ENCODE results near the gene PLA2R1. TPM values are rescaled to one million over a fixed set of nuclear protein-coding genes. Genes with fewer than 3 reads are reported as not detected.

The PLA2R1 gene
- total and polyA plus RNA-seq, 2 experiments from 2014 or later, result 4.9 to 9.6 TPM

DNA sequence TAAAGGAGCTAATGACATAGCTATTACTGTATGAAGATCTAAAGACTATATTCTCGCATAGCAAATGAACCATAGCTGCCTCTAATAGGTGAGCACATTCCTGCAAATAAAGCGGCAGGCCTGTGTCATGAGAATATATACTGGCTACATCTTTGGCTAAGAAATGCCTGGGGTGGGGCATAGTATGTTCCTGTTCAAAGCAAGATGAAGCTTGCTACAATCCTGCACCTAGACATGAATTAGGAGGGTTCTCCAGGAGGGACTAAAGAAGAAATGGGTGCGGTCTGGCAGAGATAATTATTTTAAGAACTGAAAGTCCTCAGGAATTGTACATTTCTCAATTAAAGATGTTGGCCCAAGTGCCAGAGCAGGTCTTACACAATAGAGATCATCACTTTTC lies 46.8 kb upstream of the PLA2R1 start:
- Histone ChIP-seq H3K9me3 (ENCODE audit: low read depth) (no peaks in the 10 kb centered on the region), H3K4me3 (no peak overlapping the region), H3K36me3 (replicated peaks; ENCODE audit: insufficient read depth, low read depth) (no peaks in the 10 kb centered on the region), H3K27ac (no peak overlapping the region), H3K4me2 (no peak overlapping the region), H3K27me3 (no peaks in the 10 kb centered on the region), H4K20me1 (ENCODE audit: insufficient read depth, poor library complexity, severe bottlenecking) (no peaks in the 10 kb centered on the region), H3K4me1 (ENCODE audit: insufficient read depth) (no peaks in the 10 kb centered on the region), H3K9me2 (replicated peaks; ENCODE audit: insufficient read depth) (no peaks in the 10 kb centered on the region), H3K79me2 (no peaks in the 10 kb centered on the region), H2AFZ (no peak overlapping the region)
- 97% methylated on average over 3 of the region's 3 CpGs for WGBS (ENCODE audit: low lambda C conversion rate, missing lambda C conversion rate)
- DNase-seq (ENCODE audit: low spot score), result no peak
- TF ChIP-seq EZH2phosphoT487 (IDR thresholded peaks at IDR 0.05; ENCODE audit: low read depth, severe bottlenecking, unreplicated experiment), result no peak
- TF ChIP-seq EZH2 (IDR thresholded peaks at IDR 0.05; ENCODE audit: borderline replicate concordance), result no peak
- TF ChIP-seq, protein P1, sequence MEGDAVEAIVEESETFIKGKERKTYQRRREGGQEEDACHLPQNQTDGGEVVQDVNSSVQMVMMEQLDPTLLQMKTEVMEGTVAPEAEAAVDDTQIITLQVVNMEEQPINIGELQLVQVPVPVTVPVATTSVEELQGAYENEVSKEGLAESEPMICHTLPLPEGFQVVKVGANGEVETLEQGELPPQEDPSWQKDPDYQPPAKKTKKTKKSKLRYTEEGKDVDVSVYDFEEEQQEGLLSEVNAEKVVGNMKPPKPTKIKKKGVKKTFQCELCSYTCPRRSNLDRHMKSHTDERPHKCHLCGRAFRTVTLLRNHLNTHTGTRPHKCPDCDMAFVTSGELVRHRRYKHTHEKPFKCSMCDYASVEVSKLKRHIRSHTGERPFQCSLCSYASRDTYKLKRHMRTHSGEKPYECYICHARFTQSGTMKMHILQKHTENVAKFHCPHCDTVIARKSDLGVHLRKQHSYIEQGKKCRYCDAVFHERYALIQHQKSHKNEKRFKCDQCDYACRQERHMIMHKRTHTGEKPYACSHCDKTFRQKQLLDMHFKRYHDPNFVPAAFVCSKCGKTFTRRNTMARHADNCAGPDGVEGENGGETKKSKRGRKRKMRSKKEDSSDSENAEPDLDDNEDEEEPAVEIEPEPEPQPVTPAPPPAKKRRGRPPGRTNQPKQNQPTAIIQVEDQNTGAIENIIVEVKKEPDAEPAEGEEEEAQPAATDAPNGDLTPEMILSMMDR (IDR thresholded peaks at IDR 0.05; ENCODE audit: poor library complexity), result no peak

DNA sequence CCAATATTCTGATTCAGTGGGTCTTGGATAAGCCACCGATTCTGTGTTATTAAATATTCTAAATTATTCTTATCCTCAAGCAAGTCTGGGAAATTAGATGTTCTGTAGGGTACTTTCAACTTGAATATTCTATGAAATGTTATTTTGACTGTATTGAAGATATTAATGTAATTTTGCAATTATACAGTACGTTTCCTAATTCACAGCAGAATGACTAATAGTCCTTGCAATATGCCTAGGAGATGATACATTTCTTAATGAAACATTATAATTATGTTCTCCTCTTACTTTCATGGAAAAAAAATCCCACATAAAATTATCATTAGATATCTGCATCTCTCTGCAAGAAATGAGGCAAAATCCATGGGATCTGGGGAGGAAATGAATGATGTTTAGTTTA lies 46.2 kb upstream of the PLA2R1 start:
- no peaks in the 10 kb centered on the region for H3K4me1 ChIP-seq (ENCODE audit: insufficient read depth)
- H3K79me2 ChIP-seq, result no peaks in the 10 kb centered on the region
- no peak overlapping the region for H3K4me2 ChIP-seq
- H3K9me3 ChIP-seq (ENCODE audit: low read depth), result no peaks in the 10 kb centered on the region
- H3K4me3 ChIP-seq, result no peak overlapping the region
- H4K20me1 ChIP-seq (ENCODE audit: insufficient read depth, poor library complexity, severe bottlenecking), result no peaks in the 10 kb centered on the region
- no peak overlapping the region for H2AFZ ChIP-seq
- no peak overlapping the region for H3K27ac ChIP-seq
- no peak for TF ChIP-seq EZH2 (IDR thresholded peaks at IDR 0.05; ENCODE audit: borderline replicate concordance)
- TF ChIP-seq, protein P1 (IDR thresholded peaks at IDR 0.05; ENCODE audit: poor library complexity), result no peak
- no peak for TF ChIP-seq EZH2phosphoT487 (IDR thresholded peaks at IDR 0.05; ENCODE audit: low read depth, severe bottlenecking, unreplicated experiment)
- 52% methylated on average over 2 of the region's 2 CpGs for WGBS (ENCODE audit: low lambda C conversion rate, missing lambda C conversion rate)
- H3K27me3 ChIP-seq, result no peaks in the 10 kb centered on the region
- H3K9me2 ChIP-seq (replicated peaks; ENCODE audit: insufficient read depth), result no peaks in the 10 kb centered on the region
- no peaks in the 10 kb centered on the region for H3K36me3 ChIP-seq (replicated peaks; ENCODE audit: insufficient read depth, low read depth)
- DNase-seq (ENCODE audit: low spot score), result no peak

DNA sequence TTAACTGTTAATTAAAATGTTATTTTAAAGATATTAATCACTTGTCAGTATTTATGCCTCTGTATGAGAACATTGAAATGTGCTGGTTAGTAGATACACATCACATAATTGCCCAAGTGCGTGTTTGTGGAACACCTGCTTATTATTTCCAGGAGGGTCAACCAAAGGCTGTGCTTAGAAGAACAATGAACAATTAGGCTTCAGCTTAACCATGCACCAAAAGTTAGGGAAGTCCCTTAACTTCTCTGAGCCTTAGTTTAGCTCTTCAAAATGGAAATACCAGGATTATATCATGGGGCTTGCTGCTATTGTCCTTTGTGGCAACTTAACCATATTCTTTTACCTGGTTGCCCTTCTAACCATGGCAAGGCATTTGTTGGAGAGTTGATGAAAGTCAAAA lies 43.0 kb upstream of the PLA2R1 start:
- no peak overlapping the region for H2AFZ ChIP-seq
- H3K36me3 ChIP-seq (replicated peaks; ENCODE audit: insufficient read depth, low read depth), result no peaks in the 10 kb centered on the region
- WGBS (ENCODE audit: low lambda C conversion rate, missing lambda C conversion rate), result 88% methylated on average over 1 of the region's 1 CpG
- no peaks in the 10 kb centered on the region for H4K20me1 ChIP-seq (ENCODE audit: insufficient read depth, poor library complexity, severe bottlenecking)
- H3K4me1 ChIP-seq (ENCODE audit: insufficient read depth), result no peaks in the 10 kb centered on the region
- no peak overlapping the region for H3K4me2 ChIP-seq
- no peak overlapping the region for H3K4me3 ChIP-seq
- no peak overlapping the region for H3K27ac ChIP-seq
- no peaks in the 10 kb centered on the region for H3K79me2 ChIP-seq
- H3K27me3 ChIP-seq, result no peaks in the 10 kb centered on the region
- TF ChIP-seq EZH2 (IDR thresholded peaks at IDR 0.05; ENCODE audit: borderline replicate concordance), result no peak
- TF ChIP-seq, protein P1 (IDR thresholded peaks at IDR 0.05; ENCODE audit: poor library complexity), result no peak
- TF ChIP-seq EZH2phosphoT487 (IDR thresholded peaks at IDR 0.05; ENCODE audit: low read depth, severe bottlenecking, unreplicated experiment), result no peak
- H3K9me2 ChIP-seq (replicated peaks; ENCODE audit: insufficient read depth), result no peaks in the 10 kb centered on the region
- no peaks in the 10 kb centered on the region for H3K9me3 ChIP-seq (ENCODE audit: low read depth)
- no peak for DNase-seq (ENCODE audit: low spot score)

DNA sequence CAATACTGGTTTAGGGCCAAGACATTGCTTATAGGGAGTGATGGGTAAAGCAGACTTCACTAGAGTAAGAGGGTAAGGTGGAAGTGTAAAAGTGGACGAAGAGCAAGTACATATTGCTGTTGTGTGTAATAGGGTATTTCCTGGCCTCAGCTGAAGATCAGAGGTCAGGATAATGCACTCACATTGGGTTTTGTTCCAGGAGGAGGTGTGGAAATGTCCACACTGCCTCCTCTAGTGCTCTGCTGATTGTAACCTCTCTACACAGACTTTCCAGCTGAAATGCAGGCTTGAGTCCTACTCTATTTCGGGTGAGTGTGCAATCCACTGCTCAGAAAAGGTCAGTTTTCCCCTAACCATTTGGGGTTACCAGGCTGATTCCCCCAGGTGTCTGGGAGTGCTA lies 41.7 kb upstream of the PLA2R1 start:
- Histone ChIP-seq H3K4me2 (no peak overlapping the region), H3K36me3 (replicated peaks; ENCODE audit: insufficient read depth, low read depth) (no peaks in the 10 kb centered on the region), H2AFZ (no peak overlapping the region), H3K4me1 (ENCODE audit: insufficient read depth) (no peaks in the 10 kb centered on the region), H3K27ac (no peak overlapping the region), H3K79me2 (no peaks in the 10 kb centered on the region), H3K4me3 (no peak overlapping the region), H3K27me3 (no peaks in the 10 kb centered on the region), H4K20me1 (ENCODE audit: insufficient read depth, poor library complexity, severe bottlenecking) (no peaks in the 10 kb centered on the region), H3K9me2 (replicated peaks; ENCODE audit: insufficient read depth) (no peaks in the 10 kb centered on the region), H3K9me3 (ENCODE audit: low read depth) (no peaks in the 10 kb centered on the region)
- TF ChIP-seq, protein P1 (IDR thresholded peaks at IDR 0.05; ENCODE audit: poor library complexity), result no peak
- TF ChIP-seq EZH2 (IDR thresholded peaks at IDR 0.05; ENCODE audit: borderline replicate concordance) (no peak), EZH2phosphoT487 (IDR thresholded peaks at IDR 0.05; ENCODE audit: low read depth, severe bottlenecking, unreplicated experiment) (no peak)
- 52% methylated on average over 2 of the region's 2 CpGs for WGBS (ENCODE audit: low lambda C conversion rate, missing lambda C conversion rate)
- DNase-seq (ENCODE audit: low spot score), result no peak

Measured in hepatocyte (in vitro differentiated cells).